ENCODE measurements around the gene HACD4. TPM values are rescaled to one million over a fixed set of nuclear protein-coding genes. Genes with fewer than 3 reads are reported as not detected.

HACD4 gene
- total and polyA plus RNA-seq, 2 donors (not counting 3 experiments of a cell fraction or from before 2014, with no cell fraction given), result 1.3 to 1.4 TPM

DNA sequence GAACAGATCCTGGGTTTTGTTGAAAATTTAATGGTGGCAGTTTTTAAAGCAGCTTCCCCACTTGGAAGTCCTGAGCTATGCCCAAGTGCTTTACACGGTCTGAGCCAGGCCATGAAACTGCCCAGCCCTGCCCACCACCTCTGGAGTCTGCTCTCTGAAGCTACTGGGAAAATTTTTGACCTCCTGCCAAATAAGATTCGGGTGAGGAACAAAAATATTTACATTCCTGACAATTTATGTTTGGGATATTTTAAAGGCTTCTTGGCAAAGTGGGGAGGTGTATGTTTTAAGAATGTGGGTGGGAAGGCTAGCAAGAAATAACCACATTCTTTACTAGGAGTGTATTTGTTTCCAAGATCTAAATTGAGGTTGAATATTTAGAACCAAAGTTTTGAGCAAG is 50.0 kb downstream of the HACD4 start:
- no peak overlapping the region for H3K4me2 ChIP-seq (ENCODE audit: insufficient read depth, low read length)
- FAIRE-seq, result peak; percentile 55
- intact Hi-C loops (cut with micrococcal nuclease), result no loop called here

More for the DNA sequence above, 50.0 kb downstream of the HACD4 start:
- H3K27me3 ChIP-seq (ENCODE audit: control insufficient read depth in 2 of 2, insufficient read depth in 2 of 2, low read length in 2 of 2), result no peaks in the 10 kb centered on the region
- H2AFZ ChIP-seq (ENCODE audit: low read depth, low read length), result no peak overlapping the region
- H3K79me2 ChIP-seq (ENCODE audit: control insufficient read depth, insufficient read depth, low read length), result no peaks in the 10 kb centered on the region
- H3K4me3 ChIP-seq (replicated peaks in 1 of 3; ENCODE audit: insufficient read depth in 1 of 3, low read depth in 1 of 3, low read length in 3 of 3), result no peak overlapping the region
- TF ChIP-seq CTCF (IDR thresholded peaks at IDR 0.05; ENCODE audit: extremely low read depth in 1 of 2, insufficient read depth in 1 of 2, low read depth in 1 of 2, low read length in 2 of 2) (no peak), GATA2 (IDR thresholded peaks at IDR 0.05; ENCODE audit: insufficient read depth, insufficient read length, low read depth, low read length) (no peak), FOS (IDR thresholded peaks at IDR 0.05; ENCODE audit: borderline replicate concordance, insufficient read depth, low read length) (no peak), POLR2A (IDR thresholded peaks at IDR 0.05; ENCODE audit: low read depth, low read length) (no peak), JUN (IDR thresholded peaks at IDR 0.05; ENCODE audit: borderline replicate concordance, insufficient read depth, insufficient read length, low read depth) (no peak), MYC (IDR thresholded peaks at IDR 0.05; ENCODE audit: low read depth, low read length) (no peak)
- dilution Hi-C loops (cut with MboI; ENCODE audit: extremely low pct_ligation_motif_present, low sequenced_read_pairs), result no loop called here
- POLR2A ChIA-PET, result no interaction called here
- no peak overlapping the region for H3K9ac ChIP-seq (replicated peaks; ENCODE audit: extremely low read depth, insufficient read depth, low read length)
- CTCF ChIA-PET, result interaction anchor here (0.6 to 1.5 kb wide), 6 partner anchors 9 to 357 kb away, joined by 3 read pairs; no protein-coding TSS in a partner anchor
- H3K4me1 ChIP-seq (ENCODE audit: control insufficient read depth, extremely low read depth, insufficient read depth, low read length), result peaks cover 6% of the 10 kb centered on the region
- no peaks in the 10 kb centered on the region for H4K20me1 ChIP-seq (replicated peaks; ENCODE audit: control insufficient read depth, extremely low read depth, insufficient read depth, low read length)
- H3K36me3 ChIP-seq (ENCODE audit: control insufficient read depth in 2 of 2, extremely low read depth in 1 of 2, insufficient read depth in 2 of 2, low read length in 2 of 2), result peaks cover 3% of the 10 kb centered on the region in 2 experiments
- H3K27ac ChIP-seq (ENCODE audit: insufficient read depth, low read depth, low read length), result no peak overlapping the region
- no peaks in the 10 kb centered on the region for H3K9me3 ChIP-seq (replicated peaks; ENCODE audit: control insufficient read depth, insufficient read depth, low read length)
- DNase-seq (ENCODE audit: low read depth, low spot score), result peak; percentile 52
- H3K9me1 ChIP-seq (replicated peaks; ENCODE audit: control insufficient read depth, extremely low read depth, insufficient read depth, low read length), result no peaks in the 10 kb centered on the region
- no TSS peak for BruUV-seq (replicated peaks)
